Neutrophil (primary cell): ENCODE results near the gene HAGH.

Experiments
- H3K27ac ChIP-seq: fragments of 200-600 bp; sonication (generic); 2 replicates; pipeline ENCODE4 v1.5.1; 2016; ENCODE audit warnings: mild to moderate bottlenecking, moderate library complexity
- H3K27me3 ChIP-seq: fragments of 200-600 bp; sonication (generic); 2 replicates; pipeline ENCODE4 v1.6.0; 2016; ENCODE audit warnings: mild to moderate bottlenecking
- H3K36me3 ChIP-seq: fragments of 200-600 bp; sonication (generic); 2 replicates; pipeline ENCODE4 v1.5.1; 2017
- H3K4me1 ChIP-seq, 2 experiments: fragments of 200-600 bp in 1 of 2; sonication (generic) in 1 of 2; 1 replicate in 1 of 2; 2 replicates in 1 of 2; pipeline versions ENCODE4 v1.5.1 to v1.6.1; 2013 to 2016; ENCODE audit warnings: low read depth in 1 of 2, low read length in 1 of 2, mild to moderate bottlenecking in 1 of 2, moderate library complexity in 1 of 2; ENCODE audit not compliant: control insufficient read depth in 1 of 2, insufficient read depth in 1 of 2
- H3K4me3 ChIP-seq, 2 experiments: fragments of 200-600 bp in 1 of 2; sonication (generic) in 1 of 2; 1 replicate in 1 of 2; 2 replicates in 1 of 2; pipeline ENCODE4 v1.5.1; 2013 to 2016; ENCODE audit warnings: low read depth in 1 of 2, low read length in 1 of 2, mild to moderate bottlenecking in 1 of 2, moderate library complexity in 1 of 2
- H3K9me3 ChIP-seq: fragments of 200-600 bp; sonication (generic); 2 replicates; pipeline ENCODE4 v1.5.1; 2016
- CTCF ChIP-seq: fragments of 200-600 bp; sonication (generic); IDR thresholded peaks from 2 replicates; pipeline ENCODE4 v1.5.1; 2016; ENCODE audit warnings: antibody characterized with exemption

The HAGH gene

GRCh38 chr16:1768767-1769401 lies 57.7 kb downstream of the HAGH start:
- no peak for TF ChIP-seq CTCF
- Histone ChIP-seq H3K27me3 (peaks cover 8% of the 10 kb centered on the region), H3K27ac (no peak overlapping the region), H3K9me3 (no peaks in the 10 kb centered on the region), H3K4me3 (no peak overlapping the region), H3K4me1 (peaks cover 24 to 38% of the 10 kb centered on the region in 2 experiments), H3K36me3 (peaks cover 58% of the 10 kb centered on the region)

GRCh38 chr16:1768061-1768766 lies 58.4 kb downstream of the HAGH start:
- Histone ChIP-seq H3K36me3 (peaks cover 65% of the 10 kb centered on the region), H3K4me1 (peaks cover 21 to 31% of the 10 kb centered on the region in 2 experiments)
- TF ChIP-seq CTCF = no peak

GRCh38 chr16:1767116-1767994 lies 59.3 kb downstream of the HAGH start:
- TF ChIP-seq CTCF = no peak
- H3K27ac ChIP-seq = no peak overlapping the region
- H3K36me3 ChIP-seq = peaks cover 73% of the 10 kb centered on the region
- peaks cover 8% of the 10 kb centered on the region for H3K27me3 ChIP-seq
- H3K4me1 ChIP-seq = peaks cover 16 to 24% of the 10 kb centered on the region in 2 experiments
- no peak overlapping the region for H3K4me3 ChIP-seq
- no peaks in the 10 kb centered on the region for H3K9me3 ChIP-seq

More at GRCh38 chr16:1768061-1768766, 58.4 kb downstream of the HAGH start:
- Histone ChIP-seq H3K4me3 (no peak overlapping the region), H3K27ac (no peak overlapping the region), H3K27me3 (peaks cover 8% of the 10 kb centered on the region), H3K9me3 (no peaks in the 10 kb centered on the region)

- H3K36me3 ChIP-seq = peaks cover 80% of the 10 kb centered on the region
- no peak overlapping the region for H3K27ac ChIP-seq
- no peak overlapping the region for H3K4me3 ChIP-seq
- TF ChIP-seq CTCF = no peak
- H3K4me1 ChIP-seq = peaks cover 10 to 17% of the 10 kb centered on the region in 2 experiments
- H3K27me3 ChIP-seq = peaks cover 8% of the 10 kb centered on the region
- no peaks in the 10 kb centered on the region for H3K9me3 ChIP-seq
Measured at GRCh38 chr16:1766701-1767100, 59.9 kb downstream of the HAGH start.

- no peak overlapping the region for H3K4me3 ChIP-seq
Measured at GRCh38 chr16:1766231-1766630, 60.4 kb downstream of the HAGH start.

More at GRCh38 chr16:1766231-1766630, 60.4 kb downstream of the HAGH start:
- Histone ChIP-seq H3K36me3 (peaks cover 84% of the 10 kb centered on the region), H3K27me3 (peaks cover 8% of the 10 kb centered on the region), H3K4me1 (peaks cover 9 to 13% of the 10 kb centered on the region in 2 experiments), H3K9me3 (no peaks in the 10 kb centered on the region), H3K27ac (no peak overlapping the region)
- TF ChIP-seq CTCF = no peak
